ENCODE data around the gene ROR2.

- TF ChIP-seq CTCF (IDR thresholded peaks at IDR 0.05) (no peak), POLR2A (IDR thresholded peaks at IDR 0.05) (no peak)
Observed at GRCh38 chr9:91832322-91832721, 117.7 kb downstream of the ROR2 start.

Measured in Peyer's patch (tissue), 4 donors.